Endodermal cell (in vitro differentiated cells): ENCODE measurements around the gene SGMS1. TPM values are rescaled to one million over a fixed set of nuclear protein-coding genes. Genes with fewer than 3 reads are reported as not detected.
"Not testable (repeated sequence)": the region's sequence is repeated elsewhere in the genome, so short reads cannot be mapped to it uniquely, and the experiment has no call there.

Experiments used
- DNase-seq: peaks from one replicate; pipeline ENCODE4 v3.0.0-alpha.2; 2017
- H3K27ac ChIP-seq: 2 replicates; pipeline ENCODE4 v1.5.1; 2013; ENCODE audit warnings: mild to moderate bottlenecking, low read depth, low read length, moderate library complexity
- H3K27me3 ChIP-seq: 2 replicates; pipeline ENCODE4 v1.6.1; 2013; ENCODE audit warnings: mild to moderate bottlenecking, low read length, moderate library complexity; ENCODE audit not compliant: insufficient read depth, control insufficient read depth, poor library complexity, severe bottlenecking
- H3K36me3 ChIP-seq: 2 replicates; pipeline ENCODE4 v1.7.0; 2013; ENCODE audit warnings: mild to moderate bottlenecking, low read length, moderate library complexity; ENCODE audit not compliant: control insufficient read depth, insufficient read depth
- H3K4me1 ChIP-seq: one replicate; pipeline ENCODE4 v1.7.0; 2013; ENCODE audit warnings: low read length; ENCODE audit not compliant: control insufficient read depth, insufficient read depth
- H3K4me3 ChIP-seq: 2 replicates; pipeline ENCODE4 v1.5.1; 2013; ENCODE audit warnings: mild to moderate bottlenecking, low read length, moderate library complexity
- H3K9ac ChIP-seq: 2 replicates; pipeline ENCODE4 v1.6.1; 2013; ENCODE audit warnings: mild to moderate bottlenecking, low read length, moderate library complexity; ENCODE audit not compliant: poor library complexity, severe bottlenecking; ENCODE audit errors: extremely low read depth
- H3K9me3 ChIP-seq: 2 replicates; pipeline ENCODE4 v1.6.1; 2013; ENCODE audit warnings: mild to moderate bottlenecking, low read length, moderate library complexity; ENCODE audit not compliant: control insufficient read depth
- H3K27ac Mint-ChIP-seq: 2 replicates; pipeline ENCODE4 v1.8.0; 2020; ENCODE audit warnings: mixed read lengths
- H3K27me3 Mint-ChIP-seq: 2 replicates; pipeline ENCODE4 v1.8.0; 2021; ENCODE audit warnings: mild to moderate bottlenecking, mixed read lengths; ENCODE audit not compliant: insufficient read depth
- H3K36me3 Mint-ChIP-seq: 2 replicates; pipeline ENCODE4 v1.8.0; 2020; ENCODE audit warnings: low read depth, mixed read lengths
- H3K4me1 Mint-ChIP-seq: 2 replicates; pipeline ENCODE4 v1.8.0; 2020; ENCODE audit warnings: mixed read lengths
- H3K4me3 Mint-ChIP-seq: 2 replicates; pipeline ENCODE4 v1.8.0; 2020; ENCODE audit warnings: mild to moderate bottlenecking, moderate library complexity, mixed read lengths
- H3K9me3 Mint-ChIP-seq: 2 replicates; pipeline ENCODE4 v1.8.0; 2020; ENCODE audit warnings: mild to moderate bottlenecking, mixed read lengths
- WGBS, 2 experiments: methylation state at CpG; one replicate each; pipeline versions ENCODE4 v1.1.5 to v1.1.7; 2013; ENCODE audit warnings: missing lambda C conversion rate in 2 of 2, mixed read lengths in 1 of 2; ENCODE audit not compliant: insufficient coverage in 1 of 2, insufficient read length in 1 of 2; 5-methylcytosine and 5-hydroxymethylcytosine counted together
- total RNA-seq, 2 donors: library from RNA; stranded (reverse); fragmentation: NEBNext Ultra II Directional in 1 of 2; extraction: Animal tissue kit (Norgen Biotek cat#: 25700) in 1 of 2; gene quantifications; 2 replicates in 1 of 2; 3 replicates in 1 of 2; pipeline ENCODE4 v1.2.1, GENCODE V29; 2021
- TF ChIP-seq, protein P1 (sequence below): fragments of 200-600 bp; sonication (generic); conservative IDR thresholded peaks from 2 replicates; pipeline ENCODE4 v1.5.0; 2021; ENCODE audit warnings: antibody characterized with exemption, mild to moderate bottlenecking

Gene SGMS1
- total RNA-seq, 2 donors from 2014 or later = 12.0 to 14.3 TPM

DNA sequence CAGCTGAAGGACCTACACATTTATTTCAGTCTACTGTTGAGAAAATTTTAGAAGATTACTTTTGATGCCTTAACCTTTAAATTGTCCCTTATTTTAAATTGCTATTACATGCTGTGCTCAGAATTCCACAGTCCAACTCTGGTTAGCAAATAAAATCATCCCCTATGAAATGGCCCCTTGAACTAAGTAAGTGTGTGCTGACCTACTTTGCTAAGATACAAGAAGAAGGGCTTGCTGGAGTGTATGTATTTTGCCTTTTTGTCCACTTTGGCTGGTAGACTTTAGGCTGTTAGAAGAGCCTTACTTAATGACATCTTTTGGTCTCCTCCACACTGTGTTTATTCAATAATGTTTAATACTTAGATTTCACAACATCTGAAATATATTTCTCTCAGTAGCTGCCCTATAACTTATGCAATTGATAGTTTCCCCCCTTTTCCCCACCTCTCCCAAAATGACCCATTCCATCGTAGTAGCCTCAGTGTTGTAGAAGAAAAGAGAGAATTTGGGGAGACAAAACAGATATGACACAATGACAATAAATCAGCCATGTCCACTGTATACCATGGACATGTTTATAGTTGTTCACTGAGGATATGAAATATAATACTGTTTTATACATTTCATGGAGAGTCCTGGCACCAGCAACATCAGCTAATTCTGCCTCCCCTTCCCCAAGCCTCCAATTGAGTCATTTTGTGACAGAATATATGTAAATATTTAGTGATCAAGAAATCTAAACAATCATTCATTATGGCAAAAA is 264.6 kb downstream of the SGMS1 start:
- Mint-ChIP-seq H3K36me3 (peaks cover 11% of the 10 kb centered on the region), H3K4me3 (no peak overlapping the region), H3K27me3 (no peaks in the 10 kb centered on the region), H3K9me3 (peaks cover 18% of the 10 kb centered on the region), H3K27ac (no peak overlapping the region), H3K4me1 (peaks cover 12% of the 10 kb centered on the region)
- H3K9ac ChIP-seq = no peak overlapping the region
- no peaks in the 10 kb centered on the region for H3K27me3 ChIP-seq
- no peaks in the 10 kb centered on the region for H3K36me3 ChIP-seq
- TF ChIP-seq, protein P1, sequence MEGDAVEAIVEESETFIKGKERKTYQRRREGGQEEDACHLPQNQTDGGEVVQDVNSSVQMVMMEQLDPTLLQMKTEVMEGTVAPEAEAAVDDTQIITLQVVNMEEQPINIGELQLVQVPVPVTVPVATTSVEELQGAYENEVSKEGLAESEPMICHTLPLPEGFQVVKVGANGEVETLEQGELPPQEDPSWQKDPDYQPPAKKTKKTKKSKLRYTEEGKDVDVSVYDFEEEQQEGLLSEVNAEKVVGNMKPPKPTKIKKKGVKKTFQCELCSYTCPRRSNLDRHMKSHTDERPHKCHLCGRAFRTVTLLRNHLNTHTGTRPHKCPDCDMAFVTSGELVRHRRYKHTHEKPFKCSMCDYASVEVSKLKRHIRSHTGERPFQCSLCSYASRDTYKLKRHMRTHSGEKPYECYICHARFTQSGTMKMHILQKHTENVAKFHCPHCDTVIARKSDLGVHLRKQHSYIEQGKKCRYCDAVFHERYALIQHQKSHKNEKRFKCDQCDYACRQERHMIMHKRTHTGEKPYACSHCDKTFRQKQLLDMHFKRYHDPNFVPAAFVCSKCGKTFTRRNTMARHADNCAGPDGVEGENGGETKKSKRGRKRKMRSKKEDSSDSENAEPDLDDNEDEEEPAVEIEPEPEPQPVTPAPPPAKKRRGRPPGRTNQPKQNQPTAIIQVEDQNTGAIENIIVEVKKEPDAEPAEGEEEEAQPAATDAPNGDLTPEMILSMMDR = no peak
- WGBS, 2 experiments = 100% methylated on average over 1 of the region's 1 CpG; no CpG with 5 or more reads in 1 of the 2 experiments
- no peaks in the 10 kb centered on the region for H3K9me3 ChIP-seq
- DNase-seq = no peak
- no peaks in the 10 kb centered on the region for H3K4me1 ChIP-seq
- no peak overlapping the region for H3K4me3 ChIP-seq
- H3K27ac ChIP-seq = no peak overlapping the region

DNA sequence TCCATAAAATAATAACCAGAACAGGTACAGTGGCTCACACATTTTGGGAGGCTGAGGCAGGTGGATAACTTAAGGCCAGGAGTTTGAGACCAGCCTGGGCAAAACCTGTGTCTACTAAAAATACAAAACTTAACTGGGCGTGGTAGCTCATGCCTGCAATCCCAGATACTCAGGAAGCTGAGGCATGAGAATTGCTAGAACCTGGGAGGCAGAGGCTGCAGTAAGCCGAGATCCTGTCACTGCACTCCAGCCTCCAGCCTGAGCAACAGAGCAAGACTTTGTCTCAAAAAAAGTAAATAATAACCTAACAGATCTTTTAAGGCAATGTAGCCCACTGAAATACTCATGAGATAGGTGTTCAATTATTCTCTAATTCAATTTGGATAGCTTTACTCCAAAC is 265.3 kb downstream of the SGMS1 start:
- 75 to 96% methylated on average over 2 of the region's 2 CpGs for WGBS, 2 experiments
- Histone ChIP-seq H3K4me3 (no peak overlapping the region), H3K4me1 (no peaks in the 10 kb centered on the region), H3K27ac (no peak overlapping the region), H3K9ac (no peak overlapping the region), H3K9me3 (no peaks in the 10 kb centered on the region), H3K27me3 (no peaks in the 10 kb centered on the region), H3K36me3 (no peaks in the 10 kb centered on the region)
- DNase-seq = no peak
- H3K9me3 Mint-ChIP-seq = peaks cover 19% of the 10 kb centered on the region
- peaks cover 11% of the 10 kb centered on the region for H3K36me3 Mint-ChIP-seq
- peaks cover 12% of the 10 kb centered on the region for H3K4me1 Mint-ChIP-seq
- no peak overlapping the region for H3K27ac Mint-ChIP-seq
- no peak overlapping the region for H3K4me3 Mint-ChIP-seq
- TF ChIP-seq, protein P1 = no peak
- H3K27me3 Mint-ChIP-seq = no peaks in the 10 kb centered on the region

DNA sequence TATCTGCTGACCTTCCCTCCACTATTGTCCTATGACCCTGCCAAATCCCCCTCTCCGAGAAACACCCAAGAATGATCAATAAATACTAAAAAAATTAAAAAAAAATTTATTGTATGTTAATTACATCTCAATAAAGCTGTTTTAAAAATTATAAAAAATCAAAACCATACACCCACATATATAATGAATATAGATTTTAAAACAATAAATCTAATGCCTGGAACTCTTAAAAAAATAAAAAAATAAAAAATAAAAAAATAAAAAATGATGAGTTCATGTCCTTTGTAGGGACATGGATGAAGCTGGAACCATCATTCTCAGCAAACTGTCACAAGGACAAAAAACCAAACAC is 267.3 kb downstream of the SGMS1 start:
- H3K9ac ChIP-seq, H3K27me3 Mint-ChIP-seq, H3K4me1 Mint-ChIP-seq, H3K36me3 ChIP-seq, H3K9me3 ChIP-seq, H3K27me3 ChIP-seq, H3K27ac Mint-ChIP-seq, H3K4me3 ChIP-seq, DNase-seq, H3K4me3 Mint-ChIP-seq, H3K27ac ChIP-seq, H3K4me1 ChIP-seq: not testable (repeated sequence)
- Mint-ChIP-seq H3K36me3 (peaks cover 16% of the 10 kb centered on the region), H3K9me3 (peaks cover 30% of the 10 kb centered on the region)
- WGBS, 2 experiments = no CpG with 5 or more reads among the region's 1 CpG

DNA sequence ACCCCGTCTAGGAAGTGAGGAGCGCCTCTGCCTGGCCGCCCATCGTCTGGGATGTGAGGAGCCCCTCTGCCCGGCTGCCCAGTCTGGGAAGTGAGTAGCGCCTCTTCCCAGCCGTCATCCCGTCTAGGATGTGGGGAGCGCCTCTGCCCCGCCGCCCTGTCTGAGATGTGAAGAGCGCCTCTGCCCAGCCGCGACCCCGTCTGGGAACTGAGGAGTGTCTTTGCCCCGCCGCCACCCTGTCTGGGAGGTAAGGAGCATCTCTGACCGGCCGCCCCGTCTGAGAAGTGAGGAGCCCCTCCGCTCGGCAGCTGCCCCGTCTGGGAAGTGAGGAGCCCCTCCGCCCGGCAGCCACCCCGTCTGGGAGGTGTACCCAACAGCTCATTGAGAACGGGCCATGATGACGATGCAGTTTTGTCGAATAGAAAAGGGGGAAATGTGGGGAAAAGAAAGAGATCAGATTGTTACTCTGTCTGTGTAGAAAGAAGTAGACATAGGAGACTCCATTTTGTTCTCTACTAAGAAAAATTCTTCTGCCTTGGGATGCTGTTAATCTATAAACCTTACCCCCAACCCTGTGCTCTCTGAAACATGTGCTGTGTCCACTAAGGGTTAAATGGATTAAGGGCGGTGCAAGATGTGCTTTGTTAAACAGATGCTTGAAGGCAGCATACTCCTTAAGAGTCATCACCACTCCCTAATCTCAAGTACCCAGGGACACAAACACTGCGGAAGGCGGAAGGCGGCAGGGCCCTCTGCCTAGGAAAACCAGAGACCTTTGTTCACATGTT is 267.9 kb downstream of the SGMS1 start:
- not testable (repeated sequence) for DNase-seq, H3K4me3 ChIP-seq, H3K4me1 ChIP-seq, H3K9ac ChIP-seq, H3K27ac Mint-ChIP-seq, H3K27me3 Mint-ChIP-seq, H3K9me3 ChIP-seq, H3K27ac ChIP-seq, H3K36me3 ChIP-seq, H3K4me1 Mint-ChIP-seq, H3K27me3 ChIP-seq, H3K4me3 Mint-ChIP-seq
- H3K36me3 Mint-ChIP-seq = peaks cover 20% of the 10 kb centered on the region
- 90 to 95% methylated on average over 9 to 29 of the region's 33 CpGs for WGBS, 2 experiments
- peaks cover 35% of the 10 kb centered on the region for H3K9me3 Mint-ChIP-seq
